ENCODE measurements around the gene PRAMEF5.
"Not testable (repeated sequence)": the region's sequence is repeated elsewhere in the genome, so short reads cannot be mapped to it uniquely, and the experiment has no call there.

PRAMEF5 gene

DNA sequence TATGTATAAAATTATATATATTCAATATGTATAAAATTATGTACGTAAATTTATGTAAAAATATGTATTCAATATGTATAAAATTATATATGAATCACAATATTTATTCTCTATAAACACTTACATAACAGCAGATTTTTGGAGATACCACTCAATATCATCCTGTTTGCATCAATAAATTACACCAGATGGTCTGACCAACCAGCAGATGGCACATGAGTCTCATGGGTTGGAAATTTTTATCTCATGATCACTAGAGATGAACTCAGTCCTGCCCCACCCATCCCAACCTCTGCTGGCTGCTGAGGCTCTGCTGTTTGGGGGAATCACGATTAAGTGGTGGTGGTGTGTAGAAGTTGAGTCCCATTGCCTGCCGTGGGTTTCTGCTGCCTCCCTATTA is 25.6 kb downstream of the PRAMEF5 start:
- FAIRE-seq, result peak; percentile 95

DNA sequence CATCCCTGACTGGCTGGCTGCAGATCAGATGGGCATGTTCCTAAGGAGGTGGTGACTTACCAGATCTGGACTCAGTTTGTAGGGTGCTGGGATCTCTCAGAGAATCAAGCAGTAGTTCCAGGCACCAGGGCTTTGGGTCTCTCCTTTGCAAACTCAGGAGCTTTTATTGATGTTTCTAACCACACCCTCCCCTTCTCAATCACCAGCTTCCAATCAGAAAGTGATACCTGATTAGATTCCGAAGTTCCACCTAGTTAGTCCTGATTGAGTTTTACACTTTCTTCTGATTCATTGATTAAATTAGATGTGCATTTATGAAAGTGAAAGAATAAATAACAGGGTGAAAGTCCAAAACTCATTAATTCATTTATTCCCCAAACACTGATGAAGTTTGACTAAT is 31.0 kb downstream of the PRAMEF5 start, which contains the start of gene PRAMEF8:
TSS of gene PRAMEF8 (minus strand) at position 101 of the 400 bp plus-strand sequence. CDS start 1,046 bp downstream, outside the sequence.
- not testable (repeated sequence) for FAIRE-seq

DNA sequence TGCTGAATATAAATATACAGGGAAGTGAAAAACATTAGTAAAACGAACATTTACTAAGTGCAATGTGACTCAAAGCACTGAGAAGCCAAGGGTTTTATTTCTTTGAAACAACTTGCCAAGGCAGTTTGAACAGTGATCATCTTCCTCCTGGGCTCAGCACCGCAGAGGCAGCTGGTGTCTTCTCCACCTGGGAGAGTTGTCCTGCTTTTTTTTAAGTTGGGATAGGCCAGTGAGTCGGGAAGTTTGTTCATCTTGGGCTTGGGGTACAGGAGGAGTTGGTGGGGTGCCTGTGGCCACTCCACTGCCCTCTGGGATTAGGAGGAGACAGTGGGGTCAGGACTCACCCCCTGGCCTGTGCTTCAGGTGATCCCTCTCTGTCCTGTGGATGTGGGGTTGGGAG is 35.0 kb downstream of the PRAMEF5 start:
- FAIRE-seq, result not testable (repeated sequence)

DNA sequence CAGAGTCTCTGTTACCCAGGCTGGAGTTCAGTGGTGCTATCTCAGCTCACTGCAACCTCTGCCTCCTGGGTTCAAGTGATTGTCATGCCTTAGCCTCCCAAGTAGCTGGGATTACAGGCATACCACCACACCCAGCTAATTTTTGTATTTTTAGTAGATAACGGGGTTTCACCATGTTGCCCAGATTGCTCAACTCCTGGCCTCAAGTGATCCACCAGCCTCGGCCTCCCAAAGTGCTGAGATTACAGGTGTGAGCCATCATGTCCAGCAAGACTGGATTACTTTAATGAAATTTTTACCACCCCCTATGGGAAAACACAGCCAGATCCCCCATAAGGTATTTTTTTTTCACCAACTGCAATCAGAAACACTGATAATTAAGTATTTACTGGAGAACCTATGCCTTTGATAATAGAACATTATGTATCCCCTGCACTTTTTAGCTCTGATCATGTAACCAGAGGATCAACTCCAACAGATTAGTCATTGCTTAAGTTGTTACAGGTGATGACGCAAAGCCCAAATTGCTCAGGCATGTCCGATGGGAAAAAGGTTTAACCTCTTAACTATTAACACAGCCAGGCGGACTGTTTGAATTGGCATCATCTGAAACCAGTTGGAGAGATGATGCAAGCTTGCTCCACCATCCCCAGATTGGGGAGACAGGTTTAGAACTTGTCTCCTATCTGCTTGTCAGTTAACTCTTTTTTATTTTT is 43.4 kb downstream of the PRAMEF5 start:
- not testable (repeated sequence) for FAIRE-seq

DNA sequence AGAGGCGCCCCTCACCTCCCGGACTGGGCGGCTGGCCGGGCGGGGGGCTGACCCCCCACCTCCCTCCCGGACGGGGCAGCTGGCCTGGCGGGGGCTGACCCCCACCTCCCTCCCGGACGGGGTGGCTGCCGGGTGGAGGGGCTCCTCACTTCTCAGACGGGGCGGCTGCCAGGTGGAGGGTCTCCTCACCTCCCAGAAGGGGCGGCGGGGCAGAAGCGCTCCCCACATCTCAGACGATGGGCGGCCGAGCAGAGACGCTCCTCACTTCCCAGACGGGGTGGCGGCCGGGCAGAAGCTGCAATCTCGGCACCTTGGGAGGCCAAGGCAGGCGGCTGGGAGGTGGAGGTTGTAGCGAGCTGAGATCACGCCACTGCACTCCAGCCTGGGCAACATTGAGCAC is 44.7 kb downstream of the PRAMEF5 start:
- not testable (repeated sequence) for FAIRE-seq

DNA sequence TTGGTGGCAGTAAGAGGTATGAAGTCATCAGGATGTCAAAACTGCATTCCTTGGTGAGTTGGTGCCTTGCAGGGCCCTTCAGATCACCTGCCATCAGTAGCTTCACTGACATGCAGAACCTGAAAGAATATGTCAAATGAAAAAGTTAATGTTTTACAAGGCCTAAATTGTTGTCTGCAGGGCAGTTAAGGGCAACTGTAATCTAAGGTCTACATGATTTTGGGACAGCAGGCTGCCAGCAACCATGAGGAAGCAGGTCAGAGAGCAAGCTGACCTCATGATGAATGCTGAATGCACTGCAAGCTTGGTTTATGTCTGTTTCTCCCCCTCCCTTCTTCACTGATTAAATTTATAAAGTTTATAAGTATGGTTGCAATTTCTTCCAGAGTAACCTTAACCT is 48.2 kb downstream of the PRAMEF5 start:
- FAIRE-seq, result not testable (repeated sequence)

DNA sequence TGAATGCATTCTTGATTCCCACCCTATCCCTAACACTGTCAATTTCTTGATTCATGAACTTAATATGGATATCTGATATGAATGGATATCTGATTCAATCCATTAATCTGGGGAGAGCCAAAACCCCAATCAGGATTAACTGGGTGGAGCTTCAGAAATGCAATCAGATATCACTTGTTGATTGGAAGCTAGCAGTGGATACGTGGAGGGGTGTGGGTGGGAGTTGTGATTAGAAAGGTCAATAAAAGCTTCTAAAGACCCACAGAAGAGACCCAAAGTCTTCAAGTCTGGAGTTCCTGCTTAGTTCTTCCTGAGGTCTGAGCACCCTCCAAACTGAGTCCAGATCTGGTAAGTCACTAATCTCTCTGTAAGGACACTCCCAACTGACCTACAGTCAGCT is 49.2 kb downstream of the PRAMEF5 start, which contains the start of gene PRAMEF33:
TSS of gene PRAMEF33 (plus strand) at position 301 of the 400 bp plus-strand sequence. CDS start 2,416 bp downstream, outside the sequence.
- FAIRE-seq, result not testable (repeated sequence)
